HEK293 (cell line): Measurements from ENCODE around the gene AAK1.

Experiments
- CTCF ChIA-PET: fragments of 350-600 bp; formaldehyde crosslinking; extraction: SDS; loops from one replicate; lab custom pipeline; 2021; ENCODE audit warnings: antibody characterized with exemption; lab: Yijun Ruan, JAX
- POLR2A ChIA-PET: fragments of 300-600 bp; formaldehyde crosslinking; extraction: SDS; loops from one replicate; lab custom pipeline; 2020; ENCODE audit warnings: antibody characterized with exemption, inconsistent platforms; lab: Yijun Ruan, JAX
- H3K27ac ChIP-seq: fragments of 200-500 bp; sonication (Bioruptor generic); 2 replicates; pipeline ENCODE4 v1.5.1; 2014; ENCODE audit warnings: low read depth, low read length, control low read depth, inconsistent platforms; ENCODE audit errors: extremely low read depth
- H3K36me3 ChIP-seq, 2 experiments: fragments of 200-500 bp in 1 of 2; sonication (Bioruptor generic) in 1 of 2; 1 replicate in 1 of 2; 2 replicates in 1 of 2; pipeline ENCODE4 v1.5.1; 2014 to 2017; ENCODE audit warnings: inconsistent platforms in 2 of 2, low read length in 2 of 2; ENCODE audit not compliant: control insufficient read depth in 2 of 2, insufficient read depth in 1 of 2
- H3K4me1 ChIP-seq: fragments of 200-500 bp; sonication (Bioruptor generic); 2 replicates; pipeline ENCODE4 v1.5.1; 2014; ENCODE audit warnings: mild to moderate bottlenecking, low read length, inconsistent platforms; ENCODE audit not compliant: control insufficient read depth, insufficient read depth
- H3K4me3 ChIP-seq: 2 replicates; pipeline ENCODE4 v1.5.1; 2011; ENCODE audit warnings: low read depth, mild to moderate bottlenecking, control low read depth, low read length, moderate library complexity
- H3K9me3 ChIP-seq: fragments of 200-500 bp; sonication (Bioruptor generic); 2 replicates; pipeline ENCODE4 v1.5.1; 2014; ENCODE audit warnings: low read depth, low read length, inconsistent platforms; ENCODE audit not compliant: control insufficient read depth, insufficient read depth
- KLF9 ChIP-seq: fragments of 450-650 bp; formaldehyde crosslinking; IDR thresholded peaks from 2 replicates; pipeline ENCODE4 v1.5.1; 2016; ENCODE audit warnings: missing biosample characterization, missing genetic modification characterization, low read depth
- MEIS1 ChIP-seq: sonication (generic); formaldehyde crosslinking; IDR thresholded peaks from 2 replicates; pipeline ENCODE4 v1.8.1; 2022; ENCODE audit warnings: missing genetic modification reagents, mild to moderate bottlenecking, borderline replicate concordance
- PRDM1 ChIP-seq: fragments of 450-650 bp; formaldehyde crosslinking; IDR thresholded peaks from 2 replicates; pipeline ENCODE4; 2016; ENCODE audit warnings: missing biosample characterization, missing genetic modification characterization
- SP2 ChIP-seq: fragments of 450-650 bp; formaldehyde crosslinking; IDR thresholded peaks from 2 replicates; pipeline ENCODE4 v1.5.1; 2016; ENCODE audit warnings: missing biosample characterization, missing genetic modification characterization
- ZNF16 ChIP-seq: fragments of 450-650 bp; formaldehyde crosslinking; IDR thresholded peaks from 2 replicates; pipeline ENCODE4 v1.5.1; 2016; ENCODE audit warnings: low read depth, missing biosample characterization, missing genetic modification characterization
- ZNF2 ChIP-seq: fragments of 450-650 bp; formaldehyde crosslinking; IDR thresholded peaks from 2 replicates; pipeline ENCODE4 v1.5.1; 2016; ENCODE audit warnings: missing biosample characterization, missing genetic modification characterization
- ZNF274 ChIP-seq, 2 experiments: fragments of 200-500 bp in 1 of 2; fragments of 450-650 bp in 1 of 2; sonication (Bioruptor generic) in 1 of 2; formaldehyde crosslinking in 1 of 2; IDR thresholded peaks; 2 replicates each; pipeline versions ENCODE4 v1.5.1 to v1.6.1; 2014 to 2016; ENCODE audit warnings: borderline replicate concordance in 1 of 2, inconsistent platforms in 1 of 2, low read length in 1 of 2, missing biosample characterization in 1 of 2, missing genetic modification characterization in 1 of 2
- ZNF341 ChIP-seq: fragments of 450-650 bp; formaldehyde crosslinking; IDR thresholded peaks from 2 replicates; pipeline ENCODE4; 2016; ENCODE audit warnings: low read depth, missing biosample characterization, missing genetic modification characterization
- ZNF404 ChIP-seq: fragments of 450-650 bp; formaldehyde crosslinking; IDR thresholded peaks from 2 replicates; pipeline ENCODE4 v1.5.1; 2017; ENCODE audit warnings: missing biosample characterization, missing genetic modification characterization
- ZNF48 ChIP-seq: fragments of 450-650 bp; formaldehyde crosslinking; IDR thresholded peaks from 2 replicates; pipeline ENCODE4 v1.5.1; 2016; ENCODE audit warnings: missing biosample characterization, missing genetic modification characterization
- ZNF544 ChIP-seq: fragments of 450-650 bp; formaldehyde crosslinking; IDR thresholded peaks from 2 replicates; pipeline ENCODE4 v1.5.0; 2017; ENCODE audit warnings: missing biosample characterization, missing genetic modification characterization
- ZNF670 ChIP-seq: fragments of 450-650 bp; formaldehyde crosslinking; IDR thresholded peaks from 2 replicates; pipeline ENCODE4 v1.5.1; 2016; ENCODE audit warnings: missing biosample characterization, missing genetic modification characterization, low read depth
- ZNF768 ChIP-seq: fragments of 450-650 bp; formaldehyde crosslinking; IDR thresholded peaks from 2 replicates; pipeline ENCODE4 v1.5.1; 2018; ENCODE audit warnings: missing biosample characterization, mild to moderate bottlenecking, missing genetic modification characterization
- ZSCAN23 ChIP-seq: fragments of 450-650 bp; formaldehyde crosslinking; IDR thresholded peaks from 2 replicates; pipeline ENCODE4 v1.5.1; 2016; ENCODE audit warnings: missing biosample characterization, missing genetic modification characterization
- TF ChIP-seq, protein P1 (sequence below): fragments of 450-650 bp; formaldehyde crosslinking; conservative IDR thresholded peaks from 2 replicates; pipeline ENCODE4 v1.5.1; 2016; ENCODE audit warnings: low read depth, missing biosample characterization, missing genetic modification characterization
- TF ChIP-seq, protein P2 (sequence below): fragments of 450-650 bp; formaldehyde crosslinking; conservative IDR thresholded peaks from 2 replicates; pipeline ENCODE4 v1.5.1; 2016; ENCODE audit warnings: low read depth, missing biosample characterization, missing genetic modification characterization
- TF ChIP-seq, protein P3 (sequence below): fragments of 450-650 bp; formaldehyde crosslinking; IDR thresholded peaks from 2 replicates; pipeline ENCODE4 v1.5.1; 2016; ENCODE audit warnings: missing biosample characterization, missing genetic modification characterization

AAK1 gene

DNA sequence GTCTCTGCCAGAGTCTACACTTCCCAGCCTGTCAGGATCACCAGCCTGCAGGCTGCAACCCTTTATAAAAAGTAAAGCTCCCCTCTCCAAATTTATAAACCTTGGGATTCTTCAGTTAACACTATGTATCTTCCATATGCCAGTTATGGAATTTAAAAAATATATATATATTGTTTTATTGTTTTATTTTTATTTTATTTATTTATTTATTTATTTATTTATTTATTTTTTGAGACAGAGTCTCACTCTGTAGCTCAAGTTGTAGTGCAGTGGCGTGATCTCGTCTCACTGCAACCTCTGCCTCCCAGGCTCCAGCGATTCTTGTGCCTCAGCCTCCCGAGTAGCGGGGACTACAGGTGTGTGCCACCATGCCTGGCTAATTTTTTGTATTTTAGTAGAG lies 3.7 kb upstream of the AAK1 start (continued):
- TF ChIP-seq, protein P1, sequence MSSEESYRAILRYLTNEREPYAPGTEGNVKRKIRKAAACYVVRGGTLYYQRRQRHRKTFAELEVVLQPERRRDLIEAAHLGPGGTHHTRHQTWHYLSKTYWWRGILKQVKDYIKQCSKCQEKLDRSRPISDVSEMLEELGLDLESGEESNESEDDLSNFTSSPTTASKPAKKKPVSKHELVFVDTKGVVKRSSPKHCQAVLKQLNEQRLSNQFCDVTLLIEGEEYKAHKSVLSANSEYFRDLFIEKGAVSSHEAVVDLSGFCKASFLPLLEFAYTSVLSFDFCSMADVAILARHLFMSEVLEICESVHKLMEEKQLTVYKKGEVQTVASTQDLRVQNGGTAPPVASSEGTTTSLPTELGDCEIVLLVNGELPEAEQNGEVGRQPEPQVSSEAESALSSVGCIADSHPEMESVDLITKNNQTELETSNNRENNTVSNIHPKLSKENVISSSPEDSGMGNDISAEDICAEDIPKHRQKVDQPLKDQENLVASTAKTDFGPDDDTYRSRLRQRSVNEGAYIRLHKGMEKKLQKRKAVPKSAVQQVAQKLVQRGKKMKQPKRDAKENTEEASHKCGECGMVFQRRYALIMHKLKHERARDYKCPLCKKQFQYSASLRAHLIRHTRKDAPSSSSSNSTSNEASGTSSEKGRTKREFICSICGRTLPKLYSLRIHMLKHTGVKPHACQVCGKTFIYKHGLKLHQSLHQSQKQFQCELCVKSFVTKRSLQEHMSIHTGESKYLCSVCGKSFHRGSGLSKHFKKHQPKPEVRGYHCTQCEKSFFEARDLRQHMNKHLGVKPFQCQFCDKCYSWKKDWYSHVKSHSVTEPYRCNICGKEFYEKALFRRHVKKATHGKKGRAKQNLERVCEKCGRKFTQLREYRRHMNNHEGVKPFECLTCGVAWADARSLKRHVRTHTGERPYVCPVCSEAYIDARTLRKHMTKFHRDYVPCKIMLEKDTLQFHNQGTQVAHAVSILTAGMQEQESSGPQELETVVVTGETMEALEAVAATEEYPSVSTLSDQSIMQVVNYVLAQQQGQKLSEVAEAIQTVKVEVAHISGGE (tag by site-specific recombination), result 0 out of 2 replicates have a peak, but pooled peaks have one; percentile 16

DNA sequence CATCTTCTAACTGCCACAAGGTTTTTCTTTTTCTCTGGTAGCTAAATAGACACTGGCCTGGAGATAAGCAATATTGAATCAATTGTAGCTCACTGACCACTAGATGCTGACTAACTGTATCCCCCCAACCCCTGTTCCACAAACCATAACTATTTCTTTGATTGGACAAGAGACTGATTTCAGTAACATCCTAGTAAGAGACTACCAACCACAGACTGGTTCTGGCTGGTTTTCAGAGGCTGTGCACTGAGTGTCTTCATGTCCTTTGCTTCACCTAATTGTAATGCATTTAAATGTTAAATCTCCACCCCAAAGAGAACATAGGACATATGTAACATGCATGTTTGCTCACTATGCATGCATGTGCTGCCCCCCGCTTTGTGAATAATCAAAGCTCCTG lies 3.2 kb upstream of the AAK1 start:
- peaks cover 6% of the 10 kb centered on the region; the same call in 1 of the 2 replicates for H3K4me1 ChIP-seq
- H3K36me3 ChIP-seq, result no peaks in the 10 kb centered on the region
- H3K4me3 ChIP-seq, result no peak overlapping the region
- no peak overlapping the region for H3K27ac ChIP-seq
- ChIA-PET CTCF (interaction anchor here (0.7 to 4.6 kb wide), 3 partner anchors 20 to 86 kb away, joined by 4 to 38 read pairs (median 6); no protein-coding TSS in a partner anchor), POLR2A (no interaction called here)
- H3K9me3 ChIP-seq, result no peaks in the 10 kb centered on the region
- no peak for TF ChIP-seq ZNF544 (tag by site-specific recombination)
- no peak for TF ChIP-seq ZNF2 (tag by site-specific recombination)
- TF ChIP-seq ZNF670 (tag by site-specific recombination), result peak; percentile 70; the same call in 1 of the 2 replicates

DNA sequence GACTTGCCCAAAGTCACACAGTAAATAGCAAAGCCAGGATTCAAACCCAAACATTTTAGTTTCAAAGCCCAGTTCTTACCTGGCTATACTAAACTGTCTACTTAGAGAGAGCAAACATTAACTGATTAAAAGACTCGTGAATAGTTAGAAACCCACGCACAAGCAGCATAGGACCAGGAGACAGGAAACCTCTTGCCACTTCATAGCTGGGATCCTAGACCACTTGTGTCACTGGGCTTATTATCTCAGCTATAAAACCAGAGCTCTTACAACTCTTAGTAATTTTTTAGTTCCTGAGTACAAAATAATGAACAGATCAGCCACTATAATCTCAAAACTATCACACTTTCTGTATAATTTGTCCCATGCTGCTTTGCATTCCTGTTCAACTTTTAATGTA lies 2.4 kb upstream of the AAK1 start:
- Histone ChIP-seq H3K4me3 (no peak overlapping the region), H3K36me3 (peaks cover 0 to 3% of the 10 kb centered on the region in 2 experiments; a peak in 1 of 3 replicates), H3K9me3 (no peaks in the 10 kb centered on the region), H3K4me1 (peaks cover 8% of the 10 kb centered on the region; the same call in 1 of the 2 replicates), H3K27ac (no peak overlapping the region)
- CTCF ChIA-PET, result interaction anchor here (1.2 to 4.6 kb wide), 4 partner anchors 70 to 85 kb away, joined by 3 to 38 read pairs (median 4); no protein-coding TSS in a partner anchor
- POLR2A ChIA-PET, result interaction anchor here (1.1 kb wide), 1 partner anchor 268 kb away, joined by 3 read pairs; no protein-coding TSS in a partner anchor
- no peak for TF ChIP-seq ZNF768 (tag by site-specific recombination)
- TF ChIP-seq PRDM1, result no peak
- no peak for TF ChIP-seq ZNF404 (tag by site-specific recombination)
- no peak for TF ChIP-seq KLF9 (tag by site-specific recombination)
- TF ChIP-seq, protein P1 (tag by site-specific recombination), result no peak
- TF ChIP-seq, protein P2, sequence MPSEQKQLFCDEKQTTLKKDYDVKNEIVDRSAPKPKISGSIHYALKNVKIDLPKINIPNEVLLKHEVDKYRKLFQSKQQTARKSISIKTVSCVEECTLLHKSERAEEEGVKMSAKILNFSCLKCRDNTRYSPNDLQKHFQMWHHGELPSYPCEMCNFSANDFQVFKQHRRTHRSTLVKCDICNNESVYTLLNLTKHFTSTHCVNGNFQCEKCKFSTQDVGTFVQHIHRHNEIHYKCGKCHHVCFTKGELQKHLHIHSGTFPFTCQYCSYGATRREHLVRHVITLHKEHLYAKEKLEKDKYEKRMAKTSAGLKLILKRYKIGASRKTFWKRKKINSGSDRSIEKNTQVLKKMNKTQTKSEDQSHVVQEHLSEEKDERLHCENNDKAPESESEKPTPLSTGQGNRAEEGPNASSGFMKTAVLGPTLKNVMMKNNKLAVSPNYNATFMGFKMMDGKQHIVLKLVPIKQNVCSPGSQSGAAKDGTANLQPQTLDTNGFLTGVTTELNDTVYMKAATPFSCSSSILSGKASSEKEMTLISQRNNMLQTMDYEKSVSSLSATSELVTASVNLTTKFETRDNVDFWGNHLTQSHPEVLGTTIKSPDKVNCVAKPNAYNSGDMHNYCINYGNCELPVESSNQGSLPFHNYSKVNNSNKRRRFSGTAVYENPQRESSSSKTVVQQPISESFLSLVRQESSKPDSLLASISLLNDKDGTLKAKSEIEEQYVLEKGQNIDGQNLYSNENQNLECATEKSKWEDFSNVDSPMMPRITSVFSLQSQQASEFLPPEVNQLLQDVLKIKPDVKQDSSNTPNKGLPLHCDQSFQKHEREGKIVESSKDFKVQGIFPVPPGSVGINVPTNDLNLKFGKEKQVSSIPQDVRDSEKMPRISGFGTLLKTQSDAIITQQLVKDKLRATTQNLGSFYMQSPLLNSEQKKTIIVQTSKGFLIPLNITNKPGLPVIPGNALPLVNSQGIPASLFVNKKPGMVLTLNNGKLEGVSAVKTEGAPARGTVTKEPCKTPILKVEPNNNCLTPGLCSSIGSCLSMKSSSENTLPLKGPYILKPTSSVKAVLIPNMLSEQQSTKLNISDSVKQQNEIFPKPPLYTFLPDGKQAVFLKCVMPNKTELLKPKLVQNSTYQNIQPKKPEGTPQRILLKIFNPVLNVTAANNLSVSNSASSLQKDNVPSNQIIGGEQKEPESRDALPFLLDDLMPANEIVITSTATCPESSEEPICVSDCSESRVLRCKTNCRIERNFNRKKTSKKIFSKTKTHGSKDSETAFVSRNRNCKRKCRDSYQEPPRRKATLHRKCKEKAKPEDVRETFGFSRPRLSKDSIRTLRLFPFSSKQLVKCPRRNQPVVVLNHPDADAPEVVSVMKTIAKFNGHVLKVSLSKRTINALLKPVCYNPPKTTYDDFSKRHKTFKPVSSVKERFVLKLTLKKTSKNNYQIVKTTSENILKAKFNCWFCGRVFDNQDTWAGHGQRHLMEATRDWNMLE (tag by site-specific recombination), result no peak
- TF ChIP-seq ZSCAN23, result no peak
- TF ChIP-seq MEIS1 (CRISPR knock-in tag), result no peak
- no peak for TF ChIP-seq SP2 (tag by site-specific recombination)
- TF ChIP-seq ZNF48 (tag by site-specific recombination), result no peak
- TF ChIP-seq ZNF274 (IDR thresholded peaks at IDR 0.05; ENCODE audit: low read length), result no peak
- TF ChIP-seq ZNF274 (tag by site-specific recombination; IDR thresholded peaks at IDR 0.05; ENCODE audit: borderline replicate concordance), result no peak
- TF ChIP-seq ZNF16 (tag by site-specific recombination), result no peak
- TF ChIP-seq, protein P3, sequence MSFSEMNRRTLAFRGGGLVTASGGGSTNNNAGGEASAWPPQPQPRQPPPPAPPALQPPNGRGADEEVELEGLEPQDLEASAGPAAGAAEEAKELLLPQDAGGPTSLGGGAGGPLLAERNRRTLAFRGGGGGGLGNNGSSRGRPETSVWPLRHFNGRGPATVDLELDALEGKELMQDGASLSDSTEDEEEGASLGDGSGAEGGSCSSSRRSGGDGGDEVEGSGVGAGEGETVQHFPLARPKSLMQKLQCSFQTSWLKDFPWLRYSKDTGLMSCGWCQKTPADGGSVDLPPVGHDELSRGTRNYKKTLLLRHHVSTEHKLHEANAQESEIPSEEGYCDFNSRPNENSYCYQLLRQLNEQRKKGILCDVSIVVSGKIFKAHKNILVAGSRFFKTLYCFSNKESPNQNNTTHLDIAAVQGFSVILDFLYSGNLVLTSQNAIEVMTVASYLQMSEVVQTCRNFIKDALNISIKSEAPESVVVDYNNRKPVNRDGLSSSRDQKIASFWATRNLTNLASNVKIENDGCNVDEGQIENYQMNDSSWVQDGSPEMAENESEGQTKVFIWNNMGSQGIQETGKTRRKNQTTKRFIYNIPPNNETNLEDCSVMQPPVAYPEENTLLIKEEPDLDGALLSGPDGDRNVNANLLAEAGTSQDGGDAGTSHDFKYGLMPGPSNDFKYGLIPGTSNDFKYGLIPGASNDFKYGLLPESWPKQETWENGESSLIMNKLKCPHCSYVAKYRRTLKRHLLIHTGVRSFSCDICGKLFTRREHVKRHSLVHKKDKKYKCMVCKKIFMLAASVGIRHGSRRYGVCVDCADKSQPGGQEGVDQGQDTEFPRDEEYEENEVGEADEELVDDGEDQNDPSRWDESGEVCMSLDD (tag by site-specific recombination), result no peak
- no peak for TF ChIP-seq ZNF341 (tag by site-specific recombination)
